Mammary epithelial cell (primary cell): ENCODE results near the gene EFCAB9.

Experiments
- EZH2 ChIP-seq: IDR thresholded peaks from 2 replicates; pipeline ENCODE4 v1.6.1; 2012; ENCODE audit warnings: low read length, inconsistent platforms, borderline replicate concordance
- TF ChIP-seq, protein P1 (sequence below), 2 donors: IDR thresholded peaks in 1 of 2; conservative IDR thresholded peaks in 1 of 2; 2 replicates each; pipeline ENCODE4 v1.5.1; 2011 to 2012; ENCODE audit warnings: inconsistent platforms in 2 of 2, low read length in 2 of 2, mild to moderate bottlenecking in 2 of 2, control low read depth in 1 of 2, low read depth in 1 of 2; ENCODE audit not compliant: insufficient read depth in 1 of 2; ENCODE audit errors: extremely low read depth in 1 of 2

DNA sequence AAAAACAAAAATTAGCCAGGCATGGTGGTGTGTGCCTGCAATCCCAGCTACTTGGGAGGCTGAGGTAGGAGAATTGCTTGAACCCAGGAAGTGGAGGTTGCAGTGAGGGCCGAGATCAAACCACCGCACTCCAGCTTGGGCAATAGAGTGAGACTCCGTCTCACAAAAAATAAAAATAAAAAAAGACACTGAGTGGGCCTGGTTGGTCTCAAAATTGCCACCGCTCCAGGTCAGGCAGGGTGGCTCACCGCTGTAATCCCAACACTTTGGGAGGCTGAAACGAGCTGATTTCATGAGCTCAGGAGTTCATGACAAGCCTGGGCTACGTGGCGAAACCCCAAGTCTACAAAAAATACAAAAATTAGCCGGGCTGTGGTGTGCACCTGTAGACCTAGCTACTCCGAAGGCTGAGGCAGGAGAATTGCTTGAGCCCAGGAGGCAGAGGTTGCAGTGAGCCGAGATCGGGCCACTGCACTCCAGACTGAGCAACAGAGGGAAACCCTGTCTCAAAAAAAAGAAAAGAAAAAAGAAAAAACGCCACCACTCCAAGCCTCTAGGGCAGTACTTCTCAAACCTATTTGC, 7.8 kb upstream of the EFCAB9 start:
- TF ChIP-seq, protein P1, sequence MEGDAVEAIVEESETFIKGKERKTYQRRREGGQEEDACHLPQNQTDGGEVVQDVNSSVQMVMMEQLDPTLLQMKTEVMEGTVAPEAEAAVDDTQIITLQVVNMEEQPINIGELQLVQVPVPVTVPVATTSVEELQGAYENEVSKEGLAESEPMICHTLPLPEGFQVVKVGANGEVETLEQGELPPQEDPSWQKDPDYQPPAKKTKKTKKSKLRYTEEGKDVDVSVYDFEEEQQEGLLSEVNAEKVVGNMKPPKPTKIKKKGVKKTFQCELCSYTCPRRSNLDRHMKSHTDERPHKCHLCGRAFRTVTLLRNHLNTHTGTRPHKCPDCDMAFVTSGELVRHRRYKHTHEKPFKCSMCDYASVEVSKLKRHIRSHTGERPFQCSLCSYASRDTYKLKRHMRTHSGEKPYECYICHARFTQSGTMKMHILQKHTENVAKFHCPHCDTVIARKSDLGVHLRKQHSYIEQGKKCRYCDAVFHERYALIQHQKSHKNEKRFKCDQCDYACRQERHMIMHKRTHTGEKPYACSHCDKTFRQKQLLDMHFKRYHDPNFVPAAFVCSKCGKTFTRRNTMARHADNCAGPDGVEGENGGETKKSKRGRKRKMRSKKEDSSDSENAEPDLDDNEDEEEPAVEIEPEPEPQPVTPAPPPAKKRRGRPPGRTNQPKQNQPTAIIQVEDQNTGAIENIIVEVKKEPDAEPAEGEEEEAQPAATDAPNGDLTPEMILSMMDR (conservative IDR thresholded peaks at IDR 0.05 in 1 of 2, IDR thresholded peaks at IDR 0.05 in 1 of 2; ENCODE audit: extremely low read depth in 1 of 2, insufficient read depth in 1 of 2, low read depth in 1 of 2, low read length in 2 of 2) = no peak
- no peak for TF ChIP-seq EZH2
